Hepatic stellate cell (primary cell): ENCODE data around the gene MAP1A.
"Not testable (repeated sequence)": the region's sequence is repeated elsewhere in the genome, so short reads cannot be mapped to it uniquely, and the experiment has no call there.

Experiments used
- DNase-seq: peaks from one replicate; pipeline ENCODE4 v3.0.0; 2011; ENCODE audit warnings: low spot score

Gene MAP1A

DNA sequence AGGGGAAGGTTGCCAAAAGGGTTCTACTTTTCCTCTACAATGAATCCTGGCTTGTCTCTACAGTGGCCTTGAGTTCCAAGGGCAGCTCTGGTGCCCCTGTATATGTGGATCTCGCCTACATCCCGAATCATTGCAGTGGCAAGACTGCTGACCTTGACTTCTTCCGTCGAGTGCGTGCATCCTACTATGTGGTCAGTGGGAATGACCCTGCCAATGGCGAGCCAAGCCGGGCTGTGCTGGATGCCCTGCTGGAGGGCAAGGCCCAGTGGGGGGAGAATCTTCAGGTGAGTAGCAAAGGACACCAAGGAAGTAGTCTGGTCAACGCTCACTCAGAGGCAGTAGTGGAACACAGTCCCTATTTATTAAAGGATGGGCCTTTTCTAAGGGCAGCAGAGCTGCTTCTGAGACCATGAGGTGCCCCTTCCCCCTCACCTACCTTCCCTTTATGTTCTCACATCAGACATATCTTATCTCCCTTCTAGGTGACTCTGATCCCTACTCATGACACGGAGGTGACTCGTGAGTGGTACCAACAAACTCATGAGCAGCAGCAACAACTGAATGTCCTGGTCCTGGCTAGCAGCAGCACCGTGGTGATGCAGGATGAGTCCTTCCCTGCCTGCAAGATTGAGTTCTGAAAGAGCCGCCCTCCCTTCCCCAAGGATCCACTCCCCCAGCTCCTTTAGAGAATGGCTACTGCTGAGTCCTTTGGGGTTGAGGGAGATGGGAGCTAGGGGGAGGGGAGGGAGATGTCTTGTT lies 12.4 kb downstream of the MAP1A start:
- DNase-seq, result no peak

DNA sequence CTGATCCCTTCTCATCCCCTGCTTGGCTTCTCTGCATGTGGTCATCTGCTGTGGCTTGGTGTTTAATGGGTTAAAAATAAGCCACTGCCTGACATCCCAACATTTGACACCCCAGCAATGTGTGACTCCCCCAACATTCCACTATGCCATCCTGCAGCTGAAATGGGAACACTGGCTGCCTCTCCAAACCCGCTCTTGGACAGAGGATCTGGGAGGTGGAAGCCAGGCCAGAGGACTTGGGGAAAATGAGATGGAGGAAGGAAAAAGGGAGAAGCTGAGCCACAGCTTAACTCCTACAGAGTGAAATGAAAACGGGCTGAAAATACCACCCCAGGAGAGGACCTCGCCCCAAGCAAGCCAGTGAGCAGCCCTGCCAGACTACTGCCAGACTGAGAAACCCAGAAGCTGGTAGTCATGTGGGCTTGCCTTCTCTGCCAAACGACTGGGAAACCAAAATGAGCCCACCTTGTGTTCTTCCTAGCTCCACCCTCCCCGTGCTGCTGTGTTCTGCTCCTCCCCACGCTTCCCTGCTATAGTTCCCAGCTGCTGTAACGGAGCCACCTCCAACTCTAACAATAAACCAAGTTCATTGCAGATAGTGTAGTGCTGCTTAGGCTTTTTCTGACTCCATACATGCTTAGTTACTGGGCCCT lies 13.7 kb downstream of the MAP1A start:
- no peak for DNase-seq

DNA sequence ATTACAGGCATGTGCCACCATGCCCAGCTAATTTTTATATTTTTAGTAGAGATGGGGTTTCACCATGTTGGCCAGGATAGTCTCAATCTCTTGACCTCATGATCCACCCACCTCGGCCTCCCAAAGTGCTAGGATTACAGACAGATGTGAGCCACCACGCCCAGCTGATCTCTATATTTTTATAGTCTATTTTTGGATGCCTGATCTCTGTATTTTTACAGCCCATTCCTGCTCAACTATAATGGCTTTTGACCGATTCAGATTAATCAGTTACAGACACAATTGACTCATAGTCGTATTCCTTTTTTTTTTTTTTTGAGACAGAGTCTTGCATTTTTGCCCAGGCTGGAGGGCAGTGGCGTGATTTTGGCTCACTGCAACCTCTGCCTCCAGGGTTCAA lies 15.4 kb downstream of the MAP1A start:
- not testable (repeated sequence) for DNase-seq

DNA sequence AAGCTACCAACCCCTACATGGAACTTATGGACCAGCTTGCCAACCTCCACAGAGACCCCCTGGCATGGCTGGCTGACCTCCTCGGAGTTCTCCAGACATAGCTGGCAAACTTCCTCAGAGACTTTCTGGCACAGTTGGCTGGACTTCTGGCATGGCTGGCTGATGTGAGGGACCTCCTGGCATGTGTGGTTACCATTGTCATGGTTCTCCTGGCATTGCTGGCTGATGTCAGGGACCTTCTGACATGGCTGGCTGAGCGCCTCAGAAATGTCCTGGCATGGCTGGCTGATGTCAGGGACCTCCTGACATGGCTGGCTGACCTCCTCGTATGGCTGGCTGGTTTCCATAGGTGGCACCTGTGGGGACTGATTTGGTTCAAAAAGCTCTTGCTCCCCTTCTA lies 17.5 kb downstream of the MAP1A start:
- DNase-seq, result no peak

DNA sequence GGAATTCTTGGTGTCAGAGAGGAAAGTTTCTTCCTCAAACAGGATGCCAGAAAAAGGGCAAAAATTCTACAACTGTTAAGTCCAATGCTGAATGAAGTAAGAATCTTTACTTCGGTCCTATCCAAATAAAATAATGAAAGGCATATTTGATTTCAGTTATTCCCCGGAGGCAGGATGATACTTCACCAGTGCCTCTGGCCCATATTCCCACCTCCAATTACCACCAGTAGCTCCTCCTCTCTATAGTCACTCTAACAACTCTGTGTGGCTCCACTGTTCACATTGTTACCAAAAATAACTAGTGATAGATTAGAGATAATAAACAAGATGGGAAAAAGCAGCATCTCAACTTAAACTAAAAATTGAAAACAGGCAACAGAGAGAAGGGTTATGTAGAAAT lies 20.7 kb downstream of the MAP1A start:
- DNase-seq, result no peak

DNA sequence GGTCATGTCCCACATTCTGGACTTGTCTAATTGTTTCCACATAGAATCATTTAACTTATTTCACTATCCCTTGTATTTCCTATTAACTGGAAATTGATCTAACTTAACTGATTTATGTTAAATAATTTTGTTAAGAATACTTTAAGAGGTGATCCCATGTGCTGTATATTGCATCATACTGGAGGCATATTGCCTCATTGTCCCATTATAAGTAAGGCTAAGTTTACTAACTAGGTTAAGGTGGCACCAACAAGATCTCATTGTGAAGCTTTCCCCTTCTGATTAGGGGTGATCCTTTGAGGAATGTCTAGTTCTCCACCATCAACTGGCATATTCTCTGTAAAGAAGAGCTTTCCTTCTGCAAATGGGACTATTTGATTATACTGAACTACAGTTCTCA lies 24.4 kb downstream of the MAP1A start:
- DNase-seq, result no peak

DNA sequence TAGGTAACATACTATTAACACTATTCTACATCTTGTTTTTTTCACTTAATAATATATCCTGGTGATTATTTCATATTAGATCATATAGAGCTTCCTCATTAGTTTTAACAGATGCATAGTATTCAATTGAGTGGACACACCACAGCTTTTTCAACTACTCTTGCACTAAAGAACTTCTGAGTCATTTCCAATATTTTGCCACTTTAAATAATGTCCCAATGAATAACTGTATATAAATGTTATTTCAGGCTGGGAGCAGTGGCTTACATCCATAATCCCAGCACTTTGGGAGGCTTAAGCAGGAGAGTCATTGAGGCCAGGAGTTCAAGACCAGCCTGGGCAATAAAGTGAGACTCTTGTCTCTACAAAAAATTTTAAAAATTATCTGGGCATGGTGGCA lies 26.9 kb downstream of the MAP1A start:
- no peak for DNase-seq

DNA sequence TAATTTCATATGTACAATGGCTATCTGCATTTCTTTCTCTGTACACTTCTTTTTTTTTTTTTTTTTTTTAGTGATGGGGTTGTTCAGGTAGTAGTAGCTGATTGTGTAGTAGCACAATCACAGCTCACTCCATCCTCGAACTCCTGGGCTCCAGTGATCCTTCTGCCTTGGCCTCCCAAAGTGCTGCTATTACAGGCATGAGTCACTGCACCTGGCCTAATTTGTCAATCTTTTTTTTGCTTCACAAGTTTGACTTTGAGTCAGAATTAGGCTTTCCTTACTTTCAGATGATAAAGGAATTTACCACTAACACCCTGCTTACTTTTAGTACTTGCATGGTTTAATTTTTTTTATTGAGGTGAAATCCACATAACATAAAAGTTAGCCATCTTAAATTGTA lies 28.0 kb downstream of the MAP1A start:
- DNase-seq, result no peak

DNA sequence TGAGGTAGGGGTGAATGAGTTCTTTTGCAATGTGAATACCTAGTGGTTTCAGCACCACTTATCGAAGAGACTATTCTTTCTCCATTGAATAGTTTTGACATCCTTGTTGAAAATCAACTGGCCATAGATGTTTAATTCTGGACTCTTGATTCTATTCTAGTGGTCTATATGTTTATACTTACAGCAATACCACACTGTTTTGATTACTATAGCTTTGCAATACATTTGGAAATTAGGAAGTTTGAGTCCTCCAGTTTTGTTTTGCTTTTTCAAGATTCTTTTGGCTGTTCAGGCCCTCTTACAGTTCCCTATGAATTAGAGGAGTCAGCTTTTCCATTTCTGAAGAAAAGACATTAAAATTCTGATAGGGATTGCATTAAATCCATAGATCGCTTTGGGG lies 30.1 kb downstream of the MAP1A start:
- no peak for DNase-seq

DNA sequence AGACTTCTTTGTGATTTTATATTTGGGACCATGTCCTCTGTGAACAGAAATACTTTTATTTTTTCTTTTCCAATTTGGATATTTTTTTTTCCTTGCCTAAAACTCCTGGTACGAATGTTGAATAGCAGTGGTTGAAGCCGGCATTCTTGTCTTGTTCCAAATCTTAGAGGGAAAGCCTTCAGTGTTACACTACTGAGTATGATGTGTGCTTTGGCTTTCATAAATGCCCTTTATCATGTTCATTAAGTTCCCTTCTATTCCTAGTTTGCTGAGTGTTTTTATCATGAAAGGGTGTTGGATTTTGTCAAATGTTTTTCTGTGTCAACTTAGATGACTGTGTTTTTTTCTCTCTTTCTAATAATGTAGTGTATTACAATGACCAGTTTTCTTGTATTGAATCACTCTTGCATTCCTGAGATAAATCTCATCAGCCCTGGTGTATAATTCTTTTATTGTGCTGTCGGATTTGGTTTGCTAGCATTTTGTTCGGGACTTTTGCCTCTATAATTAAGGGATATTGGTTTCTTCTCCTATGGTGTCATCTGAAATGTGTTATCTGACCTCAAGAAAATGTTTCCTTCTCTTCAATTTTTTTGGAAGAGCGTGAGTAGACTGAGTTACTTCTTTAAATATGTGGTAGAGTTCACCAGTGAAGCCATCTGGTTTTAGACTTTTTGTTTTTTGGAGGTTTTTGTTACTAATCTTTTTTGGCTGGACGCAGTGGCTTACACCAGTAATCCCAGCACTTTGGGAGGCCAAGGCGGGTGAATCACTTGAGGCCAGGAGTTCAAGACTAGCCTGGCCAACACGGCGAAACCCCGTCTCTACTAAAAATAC lies 33.3 kb downstream of the MAP1A start:
- no peak for DNase-seq

DNA sequence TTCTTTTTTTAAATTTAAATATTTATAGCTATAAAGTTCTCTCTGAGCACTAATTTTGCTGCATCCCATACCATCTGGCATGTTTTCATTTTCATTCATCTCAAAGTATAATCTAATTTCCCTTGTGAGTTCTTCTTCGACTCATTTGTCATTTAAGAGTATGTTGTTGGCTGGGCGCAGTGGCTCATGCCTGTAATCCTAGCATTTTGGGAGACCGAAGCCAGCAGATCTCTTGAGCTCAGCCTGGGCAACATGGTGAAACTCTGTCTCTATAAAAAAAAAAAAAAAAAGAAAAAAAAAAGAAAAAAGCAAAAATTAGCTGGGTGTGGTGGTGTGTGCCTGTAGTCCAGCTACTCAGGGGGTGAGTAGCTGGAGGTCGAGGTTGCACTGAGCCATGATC lies 34.8 kb downstream of the MAP1A start:
- no peak for DNase-seq

DNA sequence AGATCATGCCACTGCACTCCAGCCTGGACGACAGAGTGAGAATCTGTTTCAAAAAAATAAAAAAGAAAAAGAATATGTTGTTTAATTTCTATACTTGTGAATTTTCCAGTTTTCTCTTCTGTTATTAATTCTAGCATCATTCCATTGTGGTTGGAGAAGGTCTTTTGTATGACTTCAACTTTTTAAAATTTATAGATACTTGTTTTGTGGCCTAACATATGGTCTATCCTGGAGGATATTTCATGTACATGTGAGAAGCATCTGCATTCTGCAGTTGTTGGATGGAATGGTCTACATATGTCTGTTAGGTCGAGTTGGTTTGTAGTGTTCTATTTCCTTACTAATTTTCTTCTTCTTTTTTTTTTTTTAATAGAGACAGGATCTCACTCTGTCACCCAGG lies 35.6 kb downstream of the MAP1A start:
- no peak for DNase-seq

DNA sequence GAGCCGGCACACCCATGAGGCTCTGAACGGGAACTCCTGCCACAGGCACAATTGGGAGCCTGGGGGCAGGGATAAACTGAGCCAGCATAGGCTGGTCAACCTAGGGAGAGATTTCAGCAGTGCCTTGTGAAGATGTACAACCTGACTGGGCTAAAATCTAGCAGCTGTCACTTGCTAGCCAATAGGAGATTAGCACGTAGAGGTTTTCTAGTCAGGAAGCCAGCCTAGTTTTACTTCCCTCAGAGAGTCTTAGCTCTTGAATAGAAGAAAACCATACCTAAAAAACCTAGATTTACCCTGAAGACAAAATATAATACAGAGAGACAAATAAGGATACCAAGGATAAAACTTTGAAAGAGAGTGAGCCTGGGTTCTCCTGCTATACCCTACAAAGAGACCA lies 45.3 kb downstream of the MAP1A start:
- not testable (repeated sequence) for DNase-seq

DNA sequence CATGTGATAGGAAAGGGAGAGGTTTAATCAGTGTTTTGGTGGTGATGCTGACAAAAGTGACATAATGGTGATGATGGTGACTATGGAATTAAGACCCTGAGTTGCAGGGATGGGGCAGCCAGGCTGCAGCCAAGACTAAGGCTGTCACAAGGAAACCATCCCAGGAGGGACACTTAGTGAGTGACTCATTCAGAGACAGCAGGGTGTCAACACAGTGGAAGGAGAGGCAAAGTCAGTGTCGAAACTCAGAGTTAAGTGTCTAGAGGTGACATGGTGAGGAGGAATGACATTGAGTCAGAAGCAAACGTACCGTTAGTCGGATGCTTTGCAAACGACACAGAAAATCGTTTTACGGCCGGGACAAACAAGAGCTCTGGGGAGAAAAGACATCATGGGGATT lies 46.4 kb downstream of the MAP1A start:
- DNase-seq, result not testable (repeated sequence)

DNA sequence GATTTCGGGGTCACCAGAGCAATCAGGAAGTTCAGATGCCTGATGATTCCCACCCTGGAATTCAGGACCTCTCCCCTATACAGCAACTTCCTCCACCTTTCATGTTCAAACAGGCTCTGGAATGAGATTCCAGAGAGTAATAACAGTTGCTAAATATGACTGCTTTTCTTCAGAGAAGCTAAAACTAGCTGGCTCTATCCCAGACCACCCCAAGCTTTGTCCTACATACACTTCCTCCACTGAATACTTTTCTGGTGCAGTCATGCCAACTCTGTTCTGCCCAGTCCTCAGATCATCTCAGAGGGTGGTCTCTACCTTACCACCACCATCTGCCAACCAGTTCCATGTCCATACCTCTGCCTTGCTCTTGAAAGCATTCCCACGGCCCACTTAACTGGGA lies 49.2 kb downstream of the MAP1A start:
- not testable (repeated sequence) for DNase-seq

DNA sequence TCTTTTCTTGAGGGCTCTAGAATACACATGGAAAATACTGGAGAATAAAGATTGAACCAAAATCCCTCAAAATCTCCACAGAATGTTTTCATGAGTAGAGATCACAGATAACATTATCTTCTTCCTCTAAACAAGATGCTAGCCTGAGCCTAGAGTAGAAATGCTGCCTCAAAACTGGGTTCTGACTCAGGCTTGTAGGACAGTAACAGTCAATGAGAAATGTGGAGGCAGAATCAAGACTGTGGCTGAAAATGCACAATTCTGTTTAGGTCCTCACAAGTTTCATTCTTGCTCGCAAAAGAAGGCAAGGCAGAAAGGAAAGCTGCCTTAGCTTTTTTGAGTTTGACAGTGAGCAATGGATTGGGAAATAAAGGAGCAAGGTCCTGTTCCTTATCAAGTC lies 57.2 kb downstream of the MAP1A start:
- DNase-seq, result not testable (repeated sequence)
